Measurements from ENCODE around the gene UBE2V1. TPM values are rescaled to one million over a fixed set of nuclear protein-coding genes. Genes with fewer than 3 reads are reported as not detected.

Gene UBE2V1
- total and polyA plus RNA-seq, 2 donors (not counting 3 experiments of a cell fraction or from before 2014, with no cell fraction given) = 145 to 156 TPM

GRCh38 chr20:50067018-50067417 is 45.9 kb downstream of the UBE2V1 start:
- TF ChIP-seq EZH2 (IDR thresholded peaks at IDR 0.05; ENCODE audit: borderline replicate concordance, low read depth, low read length, severe bottlenecking) (no peak), POLR2AphosphoS5 (IDR thresholded peaks at IDR 0.05; ENCODE audit: insufficient read depth, low read depth, low read length) (no peak), GATA2 (IDR thresholded peaks at IDR 0.05; ENCODE audit: insufficient read depth, insufficient read length, low read depth, low read length) (no peak), FOS (IDR thresholded peaks at IDR 0.05; ENCODE audit: borderline replicate concordance, insufficient read depth, low read length) (no peak), MYC (IDR thresholded peaks at IDR 0.05; ENCODE audit: low read depth, low read length) (no peak), JUN (IDR thresholded peaks at IDR 0.05; ENCODE audit: borderline replicate concordance, insufficient read depth, insufficient read length, low read depth) (no peak), MAX (IDR thresholded peaks at IDR 0.05; ENCODE audit: insufficient read depth, insufficient read length) (no peak), POLR2A (IDR thresholded peaks at IDR 0.05; ENCODE audit: low read depth, low read length) (no peak)
- TF ChIP-seq, protein P1, sequence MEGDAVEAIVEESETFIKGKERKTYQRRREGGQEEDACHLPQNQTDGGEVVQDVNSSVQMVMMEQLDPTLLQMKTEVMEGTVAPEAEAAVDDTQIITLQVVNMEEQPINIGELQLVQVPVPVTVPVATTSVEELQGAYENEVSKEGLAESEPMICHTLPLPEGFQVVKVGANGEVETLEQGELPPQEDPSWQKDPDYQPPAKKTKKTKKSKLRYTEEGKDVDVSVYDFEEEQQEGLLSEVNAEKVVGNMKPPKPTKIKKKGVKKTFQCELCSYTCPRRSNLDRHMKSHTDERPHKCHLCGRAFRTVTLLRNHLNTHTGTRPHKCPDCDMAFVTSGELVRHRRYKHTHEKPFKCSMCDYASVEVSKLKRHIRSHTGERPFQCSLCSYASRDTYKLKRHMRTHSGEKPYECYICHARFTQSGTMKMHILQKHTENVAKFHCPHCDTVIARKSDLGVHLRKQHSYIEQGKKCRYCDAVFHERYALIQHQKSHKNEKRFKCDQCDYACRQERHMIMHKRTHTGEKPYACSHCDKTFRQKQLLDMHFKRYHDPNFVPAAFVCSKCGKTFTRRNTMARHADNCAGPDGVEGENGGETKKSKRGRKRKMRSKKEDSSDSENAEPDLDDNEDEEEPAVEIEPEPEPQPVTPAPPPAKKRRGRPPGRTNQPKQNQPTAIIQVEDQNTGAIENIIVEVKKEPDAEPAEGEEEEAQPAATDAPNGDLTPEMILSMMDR (IDR thresholded peaks at IDR 0.05; ENCODE audit: extremely low read depth in 1 of 2, insufficient read depth in 1 of 2, low read depth in 1 of 2, low read length in 2 of 2) = no peak
- Histone ChIP-seq H3K9me3 (replicated peaks; ENCODE audit: control insufficient read depth, insufficient read depth, low read length) (no peaks in the 10 kb centered on the region), H3K79me2 (ENCODE audit: control insufficient read depth, insufficient read depth, low read length) (no peaks in the 10 kb centered on the region), H4K20me1 (replicated peaks; ENCODE audit: control insufficient read depth, extremely low read depth, insufficient read depth, low read length) (no peaks in the 10 kb centered on the region), H3K4me2 (ENCODE audit: insufficient read depth, low read length) (no peak overlapping the region), H3K4me1 (ENCODE audit: control insufficient read depth, extremely low read depth, insufficient read depth, low read length) (no peaks in the 10 kb centered on the region), H3K27me3 (ENCODE audit: control insufficient read depth in 2 of 2, insufficient read depth in 2 of 2, low read length in 2 of 2) (no peaks in the 10 kb centered on the region), H3K9me1 (replicated peaks; ENCODE audit: control insufficient read depth, extremely low read depth, insufficient read depth, low read length) (no peaks in the 10 kb centered on the region), H3K36me3 (ENCODE audit: control insufficient read depth in 2 of 2, extremely low read depth in 1 of 2, insufficient read depth in 2 of 2, low read length in 2 of 2) (no peaks in the 10 kb centered on the region), H3K27ac (ENCODE audit: insufficient read depth, low read depth, low read length) (no peak overlapping the region), H2AFZ (ENCODE audit: low read depth, low read length) (no peak overlapping the region), H3K9ac (replicated peaks; ENCODE audit: extremely low read depth, insufficient read depth, low read length) (no peak overlapping the region), H3K4me3 (replicated peaks in 1 of 3; ENCODE audit: insufficient read depth in 1 of 3, low read depth in 1 of 3, low read length in 3 of 3) (no peak overlapping the region)
- intact Hi-C loops (cut with micrococcal nuclease) (loop anchor here (5.0 kb wide), 1 partner anchor 35 kb away; no protein-coding TSS in a partner anchor), dilution Hi-C loops (cut with MboI; ENCODE audit: extremely low pct_ligation_motif_present, low sequenced_read_pairs) (no loop called here)
- DNase-seq (ENCODE audit: low read depth, low spot score) (no peak), FAIRE-seq (no peak)
- ChIA-PET CTCF (interaction anchor here (19.6 kb wide), 1 partner anchor 86 kb away, joined by 1187 read pairs; the partner anchor contains the start of gene SNAI1), POLR2A (interaction anchor here (1.7 kb wide), 1 partner anchor 84 kb away, joined by 4 read pairs; the partner anchor contains the start of gene SNAI1)
- BruUV-seq (replicated peaks) = no TSS peak

All from endothelial cell of umbilical vein (primary cell).